Endothelial cell of umbilical vein (primary cell): ENCODE data around the gene C22orf39.

Experiments used
- CTCF ChIP-seq, 2 donors: IDR thresholded peaks; 1 replicate in 1 of 2; 2 replicates in 1 of 2; pipeline ENCODE4 v1.5.1; 2011; ENCODE audit warnings: low read length in 2 of 2, mild to moderate bottlenecking in 2 of 2, moderate library complexity in 2 of 2, control low read depth in 1 of 2, inconsistent platforms in 1 of 2, low read depth in 1 of 2; ENCODE audit not compliant: insufficient read depth in 1 of 2; ENCODE audit errors: extremely low read depth in 1 of 2
- EZH2 ChIP-seq: IDR thresholded peaks from 2 replicates; pipeline ENCODE4 v1.6.1; 2012; ENCODE audit warnings: borderline replicate concordance, low read depth, mild to moderate bottlenecking, moderate library complexity, low read length, inconsistent platforms; ENCODE audit not compliant: severe bottlenecking
- MAX ChIP-seq: IDR thresholded peaks from 2 replicates; pipeline ENCODE4 v1.6.1; 2011; ENCODE audit not compliant: insufficient read depth, insufficient read length
- MYC ChIP-seq: IDR thresholded peaks from one replicate; pipeline ENCODE4 v1.6.1; 2011; ENCODE audit warnings: mild to moderate bottlenecking, low read depth, low read length
- POLR2A ChIP-seq: IDR thresholded peaks from 2 replicates; pipeline ENCODE4 v1.6.1; 2012; ENCODE audit warnings: low read depth, mild to moderate bottlenecking, control low read depth, low read length
- POLR2AphosphoS5 ChIP-seq: IDR thresholded peaks from 2 replicates; pipeline ENCODE4 v1.6.1; 2012; ENCODE audit warnings: low read depth, mild to moderate bottlenecking, control low read depth, low read length, moderate library complexity; ENCODE audit not compliant: insufficient read depth

DNA sequence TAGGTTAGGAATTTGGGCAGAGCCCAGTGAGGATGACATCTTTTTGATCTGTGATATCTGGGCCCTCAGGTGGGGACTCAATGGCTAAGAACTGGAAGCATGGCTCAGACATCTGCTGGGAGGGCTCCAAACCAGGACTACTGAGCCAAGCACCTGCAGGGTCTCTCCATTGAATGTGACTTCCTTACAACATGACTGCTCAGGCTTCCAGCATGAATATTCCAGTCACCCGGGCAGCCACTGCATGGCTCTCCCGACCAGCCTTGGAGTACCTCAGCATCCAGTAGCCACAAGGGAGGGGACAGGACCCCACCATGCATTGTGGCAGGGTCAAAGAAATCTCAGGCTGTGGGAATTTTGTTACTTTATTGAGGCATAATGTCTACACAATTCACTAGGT lies 40.8 kb upstream of the C22orf39 start:
- TF ChIP-seq POLR2A (no peak), CTCF (IDR thresholded peaks at IDR 0.05; ENCODE audit: extremely low read depth in 1 of 2, insufficient read depth in 1 of 2, low read depth in 1 of 2, low read length in 2 of 2) (no peak), MAX (no peak), POLR2AphosphoS5 (no peak), EZH2 (no peak), MYC (no peak)
